Sigmoid colon (tissue), 7 donors: Measurements from ENCODE around the gene CTAGE9. TPM values are rescaled to one million over a fixed set of nuclear protein-coding genes. Genes with fewer than 3 reads are reported as not detected.

ENCODE experiments used
- DNase-seq: peaks from one replicate; pipeline ENCODE4 v3.0.0-alpha.2; 2019
- H3K27ac ChIP-seq, 4 donors: fragments of 200-600 bp; sonication (generic); one replicate each; pipeline ENCODE4 v1.5.1; 2016 to 2019; ENCODE audit warnings: mild to moderate bottlenecking in 1 of 4
- H3K27me3 ChIP-seq, 3 donors: fragments of 200-600 bp; sonication (generic); one replicate each; pipeline ENCODE4 v1.5.1; 2019; ENCODE audit warnings: mild to moderate bottlenecking in 1 of 3
- H3K36me3 ChIP-seq, 4 donors: fragments of 200-600 bp; sonication (generic); one replicate each; pipeline ENCODE4 v1.5.1; 2016 to 2019
- H3K4me1 ChIP-seq, 4 donors: fragments of 200-600 bp; sonication (generic); one replicate each; pipeline ENCODE4 v1.5.1; 2017 to 2019
- H3K4me3 ChIP-seq, 4 donors: fragments of 200-600 bp; sonication (generic); one replicate each; pipeline ENCODE4 v1.5.1; 2017 to 2019; ENCODE audit warnings: mild to moderate bottlenecking in 2 of 4, moderate library complexity in 1 of 4
- H3K9me3 ChIP-seq, 4 donors: fragments of 200-600 bp in 3 of 4; sonication (generic) in 3 of 4; one replicate each; pipeline versions ENCODE4 v1.5.1 to v1.6.1; 2013 to 2019
- EP300 ChIP-seq, 4 donors: sonication (generic); formaldehyde crosslinking; IDR thresholded peaks; one replicate each; pipeline ENCODE4 v1.6.1; 2017; ENCODE audit warnings: antibody characterized with exemption in 4 of 4
- POLR2A ChIP-seq, 2 donors: fragments of 450-650 bp; IDR thresholded peaks; one replicate each; pipeline ENCODE4 v1.6.1; 2016; ENCODE audit warnings: antibody characterized with exemption in 2 of 2, mild to moderate bottlenecking in 2 of 2, moderate library complexity in 2 of 2
- POLR2AphosphoS5 ChIP-seq, 4 donors: sonication (generic); formaldehyde crosslinking; IDR thresholded peaks; one replicate each; pipeline ENCODE4 v1.6.1; 2017; ENCODE audit warnings: antibody characterized with exemption in 4 of 4
- WGBS, 2 donors: extraction: QIAGEN DNeasy Blood & Tissue Kit; methylation state at CpG; one replicate each; pipeline ENCODE4 v1.1.7; 2013; 5-methylcytosine and 5-hydroxymethylcytosine counted together
- intact Hi-C: fragments of 100-400 bp; cut with DNase I; formaldehyde crosslinking; loops from one replicate; pipeline ENCODE4 v1.15.1; 2023
- polyA plus RNA-seq, 3 donors: library from polyadenylated mRNA; stranded (reverse); fragments of 200-250 nt; gene quantifications; one replicate each; pipeline ENCODE4 v1.2.3, GENCODE V29; 2013
- total RNA-seq, 4 donors: library from RNA; depleted of rRNA; stranded (reverse); fragments of >200 nt; gene quantifications; one replicate each; pipeline ENCODE4 v1.1.0, GENCODE V29; 2016
- TF ChIP-seq, protein P1 (sequence below), 4 experiments: fragments of 450-650 bp in 3 of 4; fragments of 200-600 bp in 1 of 4; IDR thresholded peaks; one replicate each; pipeline ENCODE4 v1.5.1; 2016 to 2019; ENCODE audit warnings: antibody characterized with exemption in 4 of 4, mild to moderate bottlenecking in 3 of 4, moderate library complexity in 2 of 4
- donor health status: healthy with polysubstance abuse.
- donor health status: Bipolar disorder and iron deficiency.
- donor health status: healthy.

Gene CTAGE9
- total and polyA plus RNA-seq, 7 donors, result not detected

DNA sequence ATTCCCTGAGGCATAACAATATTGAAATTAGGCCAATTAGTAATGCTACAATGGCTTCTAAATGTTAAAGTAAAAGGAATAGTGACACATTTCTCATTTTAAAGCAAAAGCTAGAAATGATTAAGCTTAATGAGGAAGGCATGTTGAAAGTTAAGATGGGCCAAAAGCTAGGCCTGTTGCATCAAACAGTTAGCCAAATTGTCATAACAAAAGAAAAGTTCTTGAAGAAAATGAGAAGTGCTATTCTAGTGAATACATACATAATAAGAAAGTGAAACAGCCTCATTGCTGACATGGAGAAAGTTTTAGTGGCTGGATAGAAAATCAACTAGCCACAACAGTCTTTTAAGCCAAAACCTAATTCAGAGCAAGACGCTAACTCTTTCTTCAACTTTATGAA is 22.5 kb downstream of the CTAGE9 start:
- no peaks in the 10 kb centered on the region for H3K27me3 ChIP-seq
- TF ChIP-seq EP300 (IDR thresholded peaks at IDR 0.05) (no peak), POLR2A (IDR thresholded peaks at IDR 0.05) (no peak)
- TF ChIP-seq, protein P1, sequence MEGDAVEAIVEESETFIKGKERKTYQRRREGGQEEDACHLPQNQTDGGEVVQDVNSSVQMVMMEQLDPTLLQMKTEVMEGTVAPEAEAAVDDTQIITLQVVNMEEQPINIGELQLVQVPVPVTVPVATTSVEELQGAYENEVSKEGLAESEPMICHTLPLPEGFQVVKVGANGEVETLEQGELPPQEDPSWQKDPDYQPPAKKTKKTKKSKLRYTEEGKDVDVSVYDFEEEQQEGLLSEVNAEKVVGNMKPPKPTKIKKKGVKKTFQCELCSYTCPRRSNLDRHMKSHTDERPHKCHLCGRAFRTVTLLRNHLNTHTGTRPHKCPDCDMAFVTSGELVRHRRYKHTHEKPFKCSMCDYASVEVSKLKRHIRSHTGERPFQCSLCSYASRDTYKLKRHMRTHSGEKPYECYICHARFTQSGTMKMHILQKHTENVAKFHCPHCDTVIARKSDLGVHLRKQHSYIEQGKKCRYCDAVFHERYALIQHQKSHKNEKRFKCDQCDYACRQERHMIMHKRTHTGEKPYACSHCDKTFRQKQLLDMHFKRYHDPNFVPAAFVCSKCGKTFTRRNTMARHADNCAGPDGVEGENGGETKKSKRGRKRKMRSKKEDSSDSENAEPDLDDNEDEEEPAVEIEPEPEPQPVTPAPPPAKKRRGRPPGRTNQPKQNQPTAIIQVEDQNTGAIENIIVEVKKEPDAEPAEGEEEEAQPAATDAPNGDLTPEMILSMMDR (IDR thresholded peaks at IDR 0.05), result no peak
- no peaks in the 10 kb centered on the region for H3K36me3 ChIP-seq
- H3K9me3 ChIP-seq, result no peaks in the 10 kb centered on the region
- DNase-seq, result no peak
- no peak overlapping the region for H3K4me3 ChIP-seq
- intact Hi-C loops, result no loop called here
- WGBS, 2 donors, result 76 to 97% methylated on average over 1 of the region's 1 CpG
- H3K27ac ChIP-seq, result no peak overlapping the region
- no peaks in the 10 kb centered on the region for H3K4me1 ChIP-seq

DNA sequence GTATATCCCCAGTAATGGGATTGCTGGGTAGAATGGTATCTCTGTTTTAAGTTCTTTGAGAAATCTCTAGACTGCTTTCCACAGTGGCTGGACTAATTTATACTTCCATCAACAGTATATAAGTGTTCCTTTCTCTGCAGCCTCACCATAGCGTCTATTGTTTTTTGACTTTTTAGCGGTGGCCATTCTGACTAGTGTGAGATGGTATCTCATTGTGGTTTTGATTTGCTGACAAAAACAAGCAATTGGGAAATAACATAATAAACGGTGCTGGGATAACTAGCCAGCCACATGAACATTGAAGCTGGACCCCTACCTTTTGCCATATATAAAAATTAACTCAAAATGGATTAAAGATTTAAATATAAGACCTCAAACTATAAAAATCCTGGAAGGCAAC is 23.8 kb downstream of the CTAGE9 start:
- no peak for DNase-seq
- TF ChIP-seq, protein P1 (IDR thresholded peaks at IDR 0.05), result no peak
- TF ChIP-seq POLR2A (IDR thresholded peaks at IDR 0.05) (no peak), POLR2AphosphoS5 (IDR thresholded peaks at IDR 0.05) (no peak), EP300 (IDR thresholded peaks at IDR 0.05) (no peak)

DNA sequence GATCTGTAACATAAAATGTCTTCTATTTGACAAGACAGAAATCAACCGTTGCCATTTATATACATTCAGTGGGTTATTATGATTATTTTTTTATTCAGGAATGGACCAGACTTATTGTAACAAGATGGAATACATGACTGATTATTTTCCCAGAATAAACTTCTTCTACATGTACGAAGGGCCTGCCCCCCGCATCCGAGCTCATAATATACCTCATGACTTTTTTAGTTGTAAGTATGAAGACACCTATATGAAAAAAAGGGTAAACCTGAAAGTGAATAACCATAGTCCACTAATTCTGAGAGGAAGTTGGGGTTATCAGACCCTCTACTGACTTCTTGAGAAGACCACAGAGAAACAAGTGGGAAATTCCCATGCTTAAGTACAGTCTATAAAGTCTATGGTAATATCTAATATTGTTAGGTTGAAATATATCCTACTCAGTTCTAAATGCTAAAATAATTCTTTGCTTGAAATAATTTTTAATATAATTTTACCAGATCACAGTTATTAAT is 25.5 kb downstream of the CTAGE9 start:
- no peaks in the 10 kb centered on the region for H3K9me3 ChIP-seq
- intact Hi-C loops, result no loop called here
- no peaks in the 10 kb centered on the region for H3K27me3 ChIP-seq
- no peak for DNase-seq
- TF ChIP-seq POLR2A (IDR thresholded peaks at IDR 0.05), result no peak
- TF ChIP-seq, protein P1 (IDR thresholded peaks at IDR 0.05), result no peak
- no peak for TF ChIP-seq EP300 (IDR thresholded peaks at IDR 0.05)
- TF ChIP-seq POLR2AphosphoS5 (IDR thresholded peaks at IDR 0.05), result no peak
- no peaks in the 10 kb centered on the region for H3K36me3 ChIP-seq
- H3K4me1 ChIP-seq, result no peaks in the 10 kb centered on the region
- 74 to 89% methylated on average over 4 of the region's 4 CpGs for WGBS, 2 donors
- H3K4me3 ChIP-seq, result no peak overlapping the region
- no peak overlapping the region for H3K27ac ChIP-seq

More for the DNA sequence above, 23.8 kb downstream of the CTAGE9 start:
- intact Hi-C loops, result no loop called here
- Histone ChIP-seq H3K27ac (no peak overlapping the region), H3K4me1 (no peaks in the 10 kb centered on the region), H3K36me3 (no peaks in the 10 kb centered on the region), H3K4me3 (no peak overlapping the region), H3K27me3 (no peaks in the 10 kb centered on the region), H3K9me3 (no peaks in the 10 kb centered on the region)
- WGBS, 2 donors, result 81 to 88% methylated on average over 3 of the region's 3 CpGs

DNA sequence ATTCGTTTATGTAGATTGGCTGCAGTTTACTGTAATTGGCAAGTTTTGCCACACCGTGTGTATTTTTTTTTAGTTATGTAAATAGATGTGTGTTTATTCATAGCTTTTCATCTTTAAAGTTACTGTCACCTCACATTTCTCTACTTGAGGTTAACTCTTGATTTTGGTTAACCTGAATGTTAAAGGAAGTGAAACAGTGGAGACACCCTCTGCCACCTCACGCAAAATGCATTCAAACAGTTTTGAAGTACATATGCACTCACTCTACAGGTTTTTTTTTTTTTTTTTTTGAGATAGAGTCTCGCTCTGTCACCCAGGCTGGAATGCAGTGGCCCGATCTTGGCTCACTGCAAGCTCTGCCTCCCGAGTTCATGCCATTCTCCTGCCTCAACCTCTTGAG is 27.3 kb downstream of the CTAGE9 start:
- TF ChIP-seq, protein P1 (IDR thresholded peaks at IDR 0.05), result no peak
- TF ChIP-seq EP300 (IDR thresholded peaks at IDR 0.05) (no peak), POLR2A (IDR thresholded peaks at IDR 0.05) (no peak), POLR2AphosphoS5 (IDR thresholded peaks at IDR 0.05) (no peak)
- intact Hi-C loops, result no loop called here
- Histone ChIP-seq H3K36me3 (no peaks in the 10 kb centered on the region), H3K27ac (no peak overlapping the region), H3K9me3 (no peaks in the 10 kb centered on the region), H3K27me3 (no peaks in the 10 kb centered on the region), H3K4me3 (no peak overlapping the region), H3K4me1 (no peaks in the 10 kb centered on the region)
- no peak for DNase-seq
- WGBS, 2 donors, result 62 to 84% methylated on average over 6 of the region's 6 CpGs

DNA sequence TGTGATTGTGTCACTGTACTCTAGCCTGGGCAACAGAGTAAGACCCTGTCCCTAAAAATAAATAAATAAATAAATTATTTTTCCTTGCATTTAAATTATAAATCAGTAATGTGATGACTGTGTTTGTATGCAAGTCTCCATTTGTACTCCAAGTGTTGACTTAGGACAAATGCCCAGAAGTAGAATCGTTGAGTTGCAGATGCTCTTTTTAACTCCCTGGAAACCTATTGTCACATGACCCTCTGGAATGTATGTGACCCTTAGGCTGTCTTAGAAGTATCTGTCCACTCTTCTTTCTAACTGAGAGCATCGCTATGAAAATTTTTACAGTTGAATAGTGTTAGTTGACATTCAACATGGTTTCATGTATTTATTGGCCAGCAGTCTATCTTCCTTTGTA is 28.4 kb downstream of the CTAGE9 start:
- WGBS, 2 donors, result 58 to 73% methylated on average over 2 of the region's 2 CpGs
- no peak for TF ChIP-seq EP300 (IDR thresholded peaks at IDR 0.05)
- Histone ChIP-seq H3K4me1 (no peaks in the 10 kb centered on the region), H3K27me3 (no peaks in the 10 kb centered on the region), H3K9me3 (no peaks in the 10 kb centered on the region), H3K36me3 (no peaks in the 10 kb centered on the region), H3K27ac (no peak overlapping the region), H3K4me3 (no peak overlapping the region)
- intact Hi-C loops, result no loop called here
- DNase-seq, result no peak
